ENCODE data around the gene C1QTNF4.

DNA sequence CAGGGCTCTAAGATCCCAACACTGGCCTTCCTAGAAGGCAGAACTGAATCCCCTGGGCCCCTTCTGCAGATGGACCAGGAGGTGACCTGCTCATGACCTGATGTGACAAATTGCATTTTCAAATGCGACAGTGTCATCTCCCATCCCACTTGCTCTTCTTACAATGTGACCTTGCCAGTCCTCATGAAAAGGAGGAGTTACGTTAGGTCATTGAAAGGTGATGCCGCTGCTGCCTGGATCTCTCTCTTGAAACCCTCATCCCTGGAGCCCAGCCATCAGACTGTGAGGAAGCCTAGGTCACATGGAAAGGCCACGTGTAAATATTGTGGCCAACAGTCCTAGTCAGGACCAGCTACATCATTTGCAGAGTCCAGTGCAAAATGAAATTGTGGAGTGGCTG, 5.7 kb upstream of the C1QTNF4 start:
- TF ChIP-seq, protein P1, sequence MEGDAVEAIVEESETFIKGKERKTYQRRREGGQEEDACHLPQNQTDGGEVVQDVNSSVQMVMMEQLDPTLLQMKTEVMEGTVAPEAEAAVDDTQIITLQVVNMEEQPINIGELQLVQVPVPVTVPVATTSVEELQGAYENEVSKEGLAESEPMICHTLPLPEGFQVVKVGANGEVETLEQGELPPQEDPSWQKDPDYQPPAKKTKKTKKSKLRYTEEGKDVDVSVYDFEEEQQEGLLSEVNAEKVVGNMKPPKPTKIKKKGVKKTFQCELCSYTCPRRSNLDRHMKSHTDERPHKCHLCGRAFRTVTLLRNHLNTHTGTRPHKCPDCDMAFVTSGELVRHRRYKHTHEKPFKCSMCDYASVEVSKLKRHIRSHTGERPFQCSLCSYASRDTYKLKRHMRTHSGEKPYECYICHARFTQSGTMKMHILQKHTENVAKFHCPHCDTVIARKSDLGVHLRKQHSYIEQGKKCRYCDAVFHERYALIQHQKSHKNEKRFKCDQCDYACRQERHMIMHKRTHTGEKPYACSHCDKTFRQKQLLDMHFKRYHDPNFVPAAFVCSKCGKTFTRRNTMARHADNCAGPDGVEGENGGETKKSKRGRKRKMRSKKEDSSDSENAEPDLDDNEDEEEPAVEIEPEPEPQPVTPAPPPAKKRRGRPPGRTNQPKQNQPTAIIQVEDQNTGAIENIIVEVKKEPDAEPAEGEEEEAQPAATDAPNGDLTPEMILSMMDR (IDR thresholded peaks at IDR 0.05; ENCODE audit: insufficient read depth, low read depth, low read length): no peak
- no peak for TF ChIP-seq EZH2 (IDR thresholded peaks at IDR 0.05; ENCODE audit: insufficient read depth, low read length)
